ENCODE data around the gene AHSP. TPM values are rescaled to one million over a fixed set of nuclear protein-coding genes. Genes with fewer than 3 reads are reported as not detected.

Gene AHSP
- total RNA-seq, 1 donor from 2014 or later: not detected

- no peak for TF ChIP-seq CTCF (IDR thresholded peaks at IDR 0.05; ENCODE audit: insufficient read depth, low read length, severe bottlenecking)
- no peak overlapping the region for H3K4me3 ChIP-seq (ENCODE audit: low read depth, low read length)
- no peaks in the 10 kb centered on the region for H3K36me3 ChIP-seq (ENCODE audit: control insufficient read depth, insufficient read depth, low read length)
- H3K27me3 ChIP-seq (ENCODE audit: control insufficient read depth, insufficient read depth, low read length): peaks cover 2% of the 10 kb centered on the region
- FAIRE-seq (no peak), DNase-seq (ENCODE audit: low read depth) (no peak)
Measured at GRCh38 chr16:31484491-31485171, 43.1 kb upstream of the AHSP start.

GRCh38 chr16:31485571-31485970, 42.1 kb upstream of the AHSP start:
- DNase-seq (ENCODE audit: low read depth) (no peak), FAIRE-seq (no peak)
- Histone ChIP-seq H3K36me3 (ENCODE audit: control insufficient read depth, insufficient read depth, low read length) (peaks cover 1% of the 10 kb centered on the region), H3K4me3 (ENCODE audit: low read depth, low read length) (no peak overlapping the region), H3K27me3 (ENCODE audit: control insufficient read depth, insufficient read depth, low read length) (peaks cover 2% of the 10 kb centered on the region)
- no peak for TF ChIP-seq CTCF (IDR thresholded peaks at IDR 0.05; ENCODE audit: insufficient read depth, low read length, severe bottlenecking)

GRCh38 chr16:31486045-31486444, 41.7 kb upstream of the AHSP start:
- Histone ChIP-seq H3K4me3 (ENCODE audit: low read depth, low read length) (no peak overlapping the region), H3K36me3 (ENCODE audit: control insufficient read depth, insufficient read depth, low read length) (peaks cover 2% of the 10 kb centered on the region), H3K27me3 (ENCODE audit: control insufficient read depth, insufficient read depth, low read length) (peaks cover 2% of the 10 kb centered on the region)
- no peak for TF ChIP-seq CTCF (IDR thresholded peaks at IDR 0.05; ENCODE audit: insufficient read depth, low read length, severe bottlenecking)
- FAIRE-seq: no peak
- DNase-seq (ENCODE audit: low read depth): no peak

GRCh38 chr16:31487071-31487719, 40.5 kb upstream of the AHSP start:
- TF ChIP-seq CTCF (IDR thresholded peaks at IDR 0.05; ENCODE audit: insufficient read depth, low read length, severe bottlenecking): no peak
- H3K36me3 ChIP-seq (ENCODE audit: control insufficient read depth, insufficient read depth, low read length): peaks cover 4% of the 10 kb centered on the region
- peak overlapping the region; percentile 54 for H3K4me3 ChIP-seq (ENCODE audit: low read depth, low read length)
- H3K27me3 ChIP-seq (ENCODE audit: control insufficient read depth, insufficient read depth, low read length): peaks cover 2% of the 10 kb centered on the region
- FAIRE-seq (no peak), DNase-seq (ENCODE audit: low read depth) (no peak)

GRCh38 chr16:31487720-31488467, 39.8 kb upstream of the AHSP start:
- Histone ChIP-seq H3K4me3 (ENCODE audit: low read depth, low read length) (peak overlapping the region; percentile 54), H3K27me3 (ENCODE audit: control insufficient read depth, insufficient read depth, low read length) (no peaks in the 10 kb centered on the region), H3K36me3 (ENCODE audit: control insufficient read depth, insufficient read depth, low read length) (peaks cover 6% of the 10 kb centered on the region)
- DNase-seq (ENCODE audit: low read depth) (peak; percentile 59), FAIRE-seq (no peak)
- TF ChIP-seq CTCF (IDR thresholded peaks at IDR 0.05; ENCODE audit: insufficient read depth, low read length, severe bottlenecking): no peak
